ENCODE measurements around the gene KASH5. TPM values are rescaled to one million over a fixed set of nuclear protein-coding genes. Genes with fewer than 3 reads are reported as not detected.

The KASH5 gene
- total and polyA plus RNA-seq, 5 donors from 2014 or later = not detected

GRCh38 chr19:49391581-49392399 lies 3.7 kb downstream of the KASH5 start:
- peak; percentile 80 to 85 for ATAC-seq (ENCODE audit: low read depth in 2 of 2)
- DNase-seq = peak; percentile 64 to 84 (median 79)
- peak overlapping the region; percentile 52 for H3K27ac ChIP-seq (ENCODE audit: insufficient read depth, low read length, poor library complexity, severe bottlenecking)
- H3K4me3 ChIP-seq (ENCODE audit: low read depth, low read length) = no peak overlapping the region
- Mint-ChIP-seq H3K27me3 (no peaks in the 10 kb centered on the region), H3K4me1 (peaks cover 5 to 18% (median 7%) of the 10 kb centered on the region in 4 donors), H3K27ac (peak overlapping the region; percentile 9 to 74 (median 27)), H3K9me3 (no peaks in the 10 kb centered on the region), H3K36me3 (no peaks in the 10 kb centered on the region), H3K4me3 (no peak overlapping the region)
- H3K4me1 ChIP-seq (ENCODE audit: control insufficient read depth, insufficient read depth, low read length, poor library complexity, severe bottlenecking) = peaks cover 11% of the 10 kb centered on the region
- no peaks in the 10 kb centered on the region for H3K9me3 ChIP-seq (ENCODE audit: control insufficient read depth in 2 of 2, low read length in 2 of 2)
- no peaks in the 10 kb centered on the region for H3K27me3 ChIP-seq (ENCODE audit: control insufficient read depth, insufficient read depth, low read length)
- H3K36me3 ChIP-seq (ENCODE audit: control insufficient read depth, insufficient read depth, low read length) = no peaks in the 10 kb centered on the region

- H3K4me3 ChIP-seq (ENCODE audit: low read depth, low read length) = no peak overlapping the region
- Mint-ChIP-seq H3K36me3 (no peaks in the 10 kb centered on the region), H3K27ac (no peak overlapping the region), H3K9me3 (no peaks in the 10 kb centered on the region), H3K4me3 (no peak overlapping the region), H3K4me1 (peaks cover 5 to 19% (median 13%) of the 10 kb centered on the region in 4 donors), H3K27me3 (peaks cover 7% of the 10 kb centered on the region)
- no peak overlapping the region for H3K27ac ChIP-seq (ENCODE audit: insufficient read depth, low read length, poor library complexity, severe bottlenecking)
- DNase-seq (no peak), ATAC-seq (ENCODE audit: low read depth in 2 of 2) (no peak)
- no peaks in the 10 kb centered on the region for H3K36me3 ChIP-seq (ENCODE audit: control insufficient read depth, insufficient read depth, low read length)
- no peaks in the 10 kb centered on the region for H3K9me3 ChIP-seq (ENCODE audit: control insufficient read depth in 2 of 2, low read length in 2 of 2)
- H3K27me3 ChIP-seq (ENCODE audit: control insufficient read depth, insufficient read depth, low read length) = no peaks in the 10 kb centered on the region
- peaks cover 7% of the 10 kb centered on the region for H3K4me1 ChIP-seq (ENCODE audit: control insufficient read depth, insufficient read depth, low read length, poor library complexity, severe bottlenecking)
These were observed 5.8 kb downstream of the KASH5 start for GRCh38 chr19:49393881-49394280.

- Mint-ChIP-seq H3K4me3 (no peak overlapping the region), H3K27me3 (peaks cover 7% of the 10 kb centered on the region), H3K4me1 (peaks cover 5 to 19% (median 13%) of the 10 kb centered on the region in 4 donors), H3K9me3 (no peaks in the 10 kb centered on the region), H3K36me3 (no peaks in the 10 kb centered on the region), H3K27ac (no peak overlapping the region)
- ATAC-seq (ENCODE audit: low read depth in 2 of 2) = no peak
- Histone ChIP-seq H3K4me3 (ENCODE audit: low read depth, low read length) (no peak overlapping the region), H3K27me3 (ENCODE audit: control insufficient read depth, insufficient read depth, low read length) (no peaks in the 10 kb centered on the region), H3K27ac (ENCODE audit: insufficient read depth, low read length, poor library complexity, severe bottlenecking) (no peak overlapping the region), H3K4me1 (ENCODE audit: control insufficient read depth, insufficient read depth, low read length, poor library complexity, severe bottlenecking) (peaks cover 7% of the 10 kb centered on the region), H3K36me3 (ENCODE audit: control insufficient read depth, insufficient read depth, low read length) (no peaks in the 10 kb centered on the region), H3K9me3 (ENCODE audit: control insufficient read depth in 2 of 2, low read length in 2 of 2) (no peaks in the 10 kb centered on the region)
- no peak for DNase-seq
These were observed 7.7 kb downstream of the KASH5 start for GRCh38 chr19:49395581-49396407.

GRCh38 chr19:49396738-49397505 lies 8.9 kb downstream of the KASH5 start:
- no peak overlapping the region for H3K4me3 Mint-ChIP-seq
- peaks cover 1% of the 10 kb centered on the region for H3K4me1 ChIP-seq (ENCODE audit: control insufficient read depth, insufficient read depth, low read length, poor library complexity, severe bottlenecking)
- ATAC-seq (ENCODE audit: low read depth in 2 of 2) (no peak), DNase-seq (no peak)
- no peak overlapping the region for H3K4me3 ChIP-seq (ENCODE audit: low read depth, low read length)
- H3K4me1 Mint-ChIP-seq = peaks cover 2 to 14% (median 10%) of the 10 kb centered on the region in 4 donors
- H3K9me3 Mint-ChIP-seq = no peaks in the 10 kb centered on the region
- H3K27ac ChIP-seq (ENCODE audit: insufficient read depth, low read length, poor library complexity, severe bottlenecking) = no peak overlapping the region
- no peaks in the 10 kb centered on the region for H3K36me3 ChIP-seq (ENCODE audit: control insufficient read depth, insufficient read depth, low read length)
- H3K9me3 ChIP-seq (ENCODE audit: control insufficient read depth in 2 of 2, low read length in 2 of 2) = no peaks in the 10 kb centered on the region
- peaks cover 7% of the 10 kb centered on the region for H3K27me3 Mint-ChIP-seq
- no peaks in the 10 kb centered on the region for H3K36me3 Mint-ChIP-seq
- H3K27ac Mint-ChIP-seq = peak overlapping the region in 1 of 3 donors; percentile 60
- H3K27me3 ChIP-seq (ENCODE audit: control insufficient read depth, insufficient read depth, low read length) = no peaks in the 10 kb centered on the region

GRCh38 chr19:49398001-49398615 lies 10.1 kb downstream of the KASH5 start:
- no peak overlapping the region for H3K4me3 ChIP-seq (ENCODE audit: low read depth, low read length)
- ATAC-seq (ENCODE audit: low read depth in 2 of 2) (no peak), DNase-seq (no peak)
- Mint-ChIP-seq H3K4me1 (peaks cover 0 to 9% (median 7%) of the 10 kb centered on the region in 4 donors), H3K36me3 (no peaks in the 10 kb centered on the region), H3K9me3 (no peaks in the 10 kb centered on the region), H3K4me3 (no peak overlapping the region), H3K27ac (peak overlapping the region; percentile 42 to 74 (median 69)), H3K27me3 (peaks cover 7% of the 10 kb centered on the region)
- no peaks in the 10 kb centered on the region for H3K9me3 ChIP-seq (ENCODE audit: control insufficient read depth in 2 of 2, low read length in 2 of 2)
- no peak overlapping the region for H3K27ac ChIP-seq (ENCODE audit: insufficient read depth, low read length, poor library complexity, severe bottlenecking)
- no peaks in the 10 kb centered on the region for H3K36me3 ChIP-seq (ENCODE audit: control insufficient read depth, insufficient read depth, low read length)
- H3K4me1 ChIP-seq (ENCODE audit: control insufficient read depth, insufficient read depth, low read length, poor library complexity, severe bottlenecking) = no peaks in the 10 kb centered on the region
- no peaks in the 10 kb centered on the region for H3K27me3 ChIP-seq (ENCODE audit: control insufficient read depth, insufficient read depth, low read length)

- no peaks in the 10 kb centered on the region for H3K9me3 ChIP-seq (ENCODE audit: control insufficient read depth in 2 of 2, low read length in 2 of 2)
- no peak overlapping the region for H3K4me3 ChIP-seq (ENCODE audit: low read depth, low read length)
- ATAC-seq (ENCODE audit: low read depth in 2 of 2) (no peak), DNase-seq (no peak)
- Mint-ChIP-seq H3K27me3 (peaks cover 7% of the 10 kb centered on the region), H3K36me3 (no peaks in the 10 kb centered on the region), H3K9me3 (no peaks in the 10 kb centered on the region), H3K4me1 (peaks cover 0 to 13% (median 7%) of the 10 kb centered on the region in 4 donors), H3K27ac (peak overlapping the region in 2 of 3 donors; percentile 42 to 51), H3K4me3 (no peak overlapping the region)
- H3K27ac ChIP-seq (ENCODE audit: insufficient read depth, low read length, poor library complexity, severe bottlenecking) = no peak overlapping the region
- no peaks in the 10 kb centered on the region for H3K27me3 ChIP-seq (ENCODE audit: control insufficient read depth, insufficient read depth, low read length)
- no peaks in the 10 kb centered on the region for H3K4me1 ChIP-seq (ENCODE audit: control insufficient read depth, insufficient read depth, low read length, poor library complexity, severe bottlenecking)
- no peaks in the 10 kb centered on the region for H3K36me3 ChIP-seq (ENCODE audit: control insufficient read depth, insufficient read depth, low read length)
These were observed 10.9 kb downstream of the KASH5 start for GRCh38 chr19:49398931-49399330.

GRCh38 chr19:49400029-49400428 lies 12.0 kb downstream of the KASH5 start:
- no peak for DNase-seq
- no peaks in the 10 kb centered on the region for H3K9me3 Mint-ChIP-seq
- H3K4me3 Mint-ChIP-seq = no peak overlapping the region
- Histone ChIP-seq H3K4me1 (ENCODE audit: control insufficient read depth, insufficient read depth, low read length, poor library complexity, severe bottlenecking) (no peaks in the 10 kb centered on the region), H3K36me3 (ENCODE audit: control insufficient read depth, insufficient read depth, low read length) (no peaks in the 10 kb centered on the region), H3K4me3 (ENCODE audit: low read depth, low read length) (no peak overlapping the region), H3K27ac (ENCODE audit: insufficient read depth, low read length, poor library complexity, severe bottlenecking) (no peak overlapping the region), H3K27me3 (ENCODE audit: control insufficient read depth, insufficient read depth, low read length) (no peaks in the 10 kb centered on the region), H3K9me3 (ENCODE audit: control insufficient read depth in 2 of 2, low read length in 2 of 2) (no peaks in the 10 kb centered on the region)
- peaks cover 0 to 13% (median 9%) of the 10 kb centered on the region in 4 donors for H3K4me1 Mint-ChIP-seq
- no peak for ATAC-seq (ENCODE audit: low read depth in 2 of 2)
- no peak overlapping the region for H3K27ac Mint-ChIP-seq
- peaks cover 7% of the 10 kb centered on the region for H3K27me3 Mint-ChIP-seq
- H3K36me3 Mint-ChIP-seq = no peaks in the 10 kb centered on the region

All from CD4-positive, CD25-positive, alpha-beta regulatory T cell (primary cell).